Measurements from ENCODE around the gene TEKTIP1.

The TEKTIP1 gene

DNA sequence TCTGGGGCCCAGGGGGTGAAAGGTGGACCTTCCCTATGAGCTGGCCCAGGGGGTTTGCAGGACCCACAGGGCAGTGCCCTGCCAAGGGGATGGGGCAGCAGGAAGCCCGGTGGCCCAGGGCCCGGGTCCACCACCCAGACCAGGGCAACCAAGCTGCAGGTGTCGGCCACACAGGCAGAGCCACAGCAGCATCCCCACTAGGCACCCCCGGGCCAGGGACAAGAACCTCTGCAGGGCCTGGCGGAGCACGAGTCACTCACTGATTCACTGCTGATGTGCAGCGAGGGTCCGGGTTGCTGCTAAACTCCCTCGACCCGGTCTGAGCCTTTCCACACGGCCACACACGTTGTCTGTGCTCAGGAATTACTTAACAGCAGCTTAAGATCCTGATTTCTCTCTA lies 24.0 kb upstream of the TEKTIP1 start:
- in situ Hi-C loops (cut with HindIII; ENCODE audit: low sequenced_read_pairs): no loop called here
- TF ChIP-seq, protein P1, sequence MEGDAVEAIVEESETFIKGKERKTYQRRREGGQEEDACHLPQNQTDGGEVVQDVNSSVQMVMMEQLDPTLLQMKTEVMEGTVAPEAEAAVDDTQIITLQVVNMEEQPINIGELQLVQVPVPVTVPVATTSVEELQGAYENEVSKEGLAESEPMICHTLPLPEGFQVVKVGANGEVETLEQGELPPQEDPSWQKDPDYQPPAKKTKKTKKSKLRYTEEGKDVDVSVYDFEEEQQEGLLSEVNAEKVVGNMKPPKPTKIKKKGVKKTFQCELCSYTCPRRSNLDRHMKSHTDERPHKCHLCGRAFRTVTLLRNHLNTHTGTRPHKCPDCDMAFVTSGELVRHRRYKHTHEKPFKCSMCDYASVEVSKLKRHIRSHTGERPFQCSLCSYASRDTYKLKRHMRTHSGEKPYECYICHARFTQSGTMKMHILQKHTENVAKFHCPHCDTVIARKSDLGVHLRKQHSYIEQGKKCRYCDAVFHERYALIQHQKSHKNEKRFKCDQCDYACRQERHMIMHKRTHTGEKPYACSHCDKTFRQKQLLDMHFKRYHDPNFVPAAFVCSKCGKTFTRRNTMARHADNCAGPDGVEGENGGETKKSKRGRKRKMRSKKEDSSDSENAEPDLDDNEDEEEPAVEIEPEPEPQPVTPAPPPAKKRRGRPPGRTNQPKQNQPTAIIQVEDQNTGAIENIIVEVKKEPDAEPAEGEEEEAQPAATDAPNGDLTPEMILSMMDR (IDR thresholded peaks at IDR 0.05; ENCODE audit: low read depth, low read length, missing control alignments): no peak
- DNase-seq (ENCODE audit: low read depth): no peak
- no peak overlapping the region for H3K4me3 ChIP-seq (ENCODE audit: low read depth, low read length)

DNA sequence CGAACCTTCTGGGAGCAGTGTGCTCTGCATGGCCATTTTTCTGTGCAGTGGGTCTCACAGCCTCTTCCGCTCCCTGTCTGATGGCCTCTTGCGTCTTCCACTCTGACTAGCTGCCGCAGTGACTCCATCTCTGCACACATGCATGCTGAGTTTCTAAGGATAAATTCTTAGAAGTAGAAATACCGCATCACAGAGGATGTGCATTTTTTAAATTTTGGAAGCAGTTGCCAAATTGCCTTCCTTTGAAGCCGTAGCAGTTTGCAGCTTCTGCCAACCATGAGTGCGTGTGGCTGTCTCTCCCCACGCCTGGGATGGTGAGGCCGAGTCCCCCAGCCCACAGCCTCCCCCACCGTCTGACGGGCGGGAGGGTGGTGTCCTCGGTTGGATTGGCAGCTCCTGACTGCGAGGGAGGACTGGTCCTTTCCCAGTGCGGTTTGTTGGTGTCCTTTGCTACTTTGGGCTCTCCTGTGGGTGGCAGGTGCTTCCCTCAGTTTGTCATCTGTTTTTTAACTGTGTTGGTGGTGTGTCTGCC lies 23.0 kb upstream of the TEKTIP1 start:
- in situ Hi-C loops (cut with HindIII; ENCODE audit: low sequenced_read_pairs): no loop called here

DNA sequence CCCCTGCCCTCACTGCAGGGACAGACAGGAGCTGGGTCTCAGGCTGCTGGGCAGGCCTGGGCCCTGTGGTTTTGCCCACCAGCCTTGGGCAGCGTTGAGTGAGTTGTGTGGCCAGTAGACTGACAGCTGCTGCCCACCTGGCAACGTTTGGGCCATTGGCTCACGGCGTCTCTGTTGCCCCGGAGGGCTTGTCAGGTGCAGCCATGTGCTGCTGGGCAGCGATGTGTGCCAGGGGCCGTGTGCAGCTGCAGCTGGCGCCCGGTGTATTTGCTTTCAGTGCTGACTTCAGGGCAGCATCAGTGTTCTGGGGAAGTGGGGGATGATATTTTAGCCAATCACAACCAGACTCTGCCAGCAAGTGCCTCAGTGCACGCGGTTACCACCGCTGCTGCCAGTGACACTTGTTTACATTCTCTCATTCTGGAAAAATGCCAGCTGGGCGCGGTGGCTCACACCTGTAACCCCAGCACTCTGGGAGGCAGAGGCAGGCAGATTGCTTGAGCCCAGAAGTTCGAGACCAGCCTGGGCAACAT lies 22.2 kb upstream of the TEKTIP1 start:
- in situ Hi-C loops (cut with HindIII; ENCODE audit: low sequenced_read_pairs): no loop called here
- DNase-seq (ENCODE audit: low read depth): no peak
- TF ChIP-seq, protein P1 (IDR thresholded peaks at IDR 0.05; ENCODE audit: low read depth, low read length, missing control alignments): no peak
- H3K4me3 ChIP-seq (ENCODE audit: low read depth, low read length): no peak overlapping the region

More for the DNA sequence above, 23.0 kb upstream of the TEKTIP1 start:
- H3K4me3 ChIP-seq (ENCODE audit: low read depth, low read length): no peak overlapping the region
- TF ChIP-seq, protein P1 (IDR thresholded peaks at IDR 0.05; ENCODE audit: low read depth, low read length, missing control alignments): no peak
- DNase-seq (ENCODE audit: low read depth): peak; percentile 28

DNA sequence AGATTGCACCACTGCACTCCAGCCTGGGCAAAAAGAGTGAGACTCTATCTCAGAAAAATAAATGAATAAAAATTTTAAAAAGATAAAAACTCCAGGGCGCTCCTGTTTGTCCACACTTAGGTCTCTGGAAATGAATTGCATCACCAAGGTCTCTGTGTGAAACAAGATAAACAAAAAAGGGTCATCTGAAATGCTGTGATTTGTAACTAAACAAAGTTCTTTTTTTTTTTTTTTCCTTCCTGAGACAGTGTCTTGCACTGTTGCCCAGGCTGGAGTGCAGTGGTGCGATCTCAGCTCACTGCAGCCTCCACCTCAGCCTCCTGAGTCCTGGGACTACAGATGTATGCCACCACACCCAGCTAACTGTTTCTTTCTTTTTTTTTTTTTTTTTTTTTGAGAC lies 21.3 kb upstream of the TEKTIP1 start:
- TF ChIP-seq, protein P1 (IDR thresholded peaks at IDR 0.05; ENCODE audit: low read depth, low read length, missing control alignments): no peak
- no peak for DNase-seq (ENCODE audit: low read depth)
- no peak overlapping the region for H3K4me3 ChIP-seq (ENCODE audit: low read depth, low read length)
- in situ Hi-C loops (cut with HindIII; ENCODE audit: low sequenced_read_pairs): no loop called here

DNA sequence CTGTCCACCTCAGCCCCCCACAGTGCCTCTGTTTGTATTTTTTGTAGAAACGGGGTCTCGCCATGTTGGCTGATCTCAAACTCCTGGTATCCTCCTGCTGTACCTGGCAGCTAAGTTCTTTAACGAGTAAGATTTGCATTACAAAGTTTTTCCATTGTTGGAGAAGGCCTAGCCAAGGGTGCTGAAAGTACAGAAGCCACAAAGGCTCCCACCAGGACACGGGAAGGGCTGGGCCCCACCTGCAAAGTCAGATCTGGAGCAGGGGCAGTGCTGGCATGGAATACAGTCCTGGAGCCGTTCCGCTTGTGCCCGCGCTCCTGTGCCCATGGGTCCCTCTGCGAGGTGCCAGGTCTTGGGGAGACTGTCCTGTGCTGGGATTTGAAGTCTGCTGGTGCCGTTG lies 20.7 kb upstream of the TEKTIP1 start:
- no peak overlapping the region for H3K4me3 ChIP-seq (ENCODE audit: low read depth, low read length)
- TF ChIP-seq, protein P1 (IDR thresholded peaks at IDR 0.05; ENCODE audit: low read depth, low read length, missing control alignments): no peak
- DNase-seq (ENCODE audit: low read depth): no peak
- in situ Hi-C loops (cut with HindIII; ENCODE audit: low sequenced_read_pairs): no loop called here

DNA sequence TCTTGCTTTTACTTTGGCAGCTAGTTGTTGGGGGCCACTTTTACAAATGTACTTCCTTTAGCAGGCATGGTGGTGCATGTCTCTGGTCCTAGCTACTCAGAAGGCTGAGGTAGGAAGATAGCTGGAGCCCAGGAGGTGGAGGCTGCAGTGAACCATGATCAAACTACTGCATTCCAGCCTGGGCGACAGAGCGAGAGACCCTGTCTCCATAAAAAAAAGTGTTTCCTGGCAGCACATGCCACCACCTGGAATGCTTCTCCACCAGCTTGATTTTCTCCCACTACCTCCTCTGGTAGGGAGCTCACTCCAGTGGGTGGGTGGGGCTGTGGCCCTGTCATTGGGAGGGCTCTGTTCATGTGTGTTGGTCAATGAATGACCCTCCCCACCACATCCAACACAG lies 20.3 kb upstream of the TEKTIP1 start:
- TF ChIP-seq, protein P1 (IDR thresholded peaks at IDR 0.05; ENCODE audit: low read depth, low read length, missing control alignments): no peak
- in situ Hi-C loops (cut with HindIII; ENCODE audit: low sequenced_read_pairs): no loop called here
- DNase-seq (ENCODE audit: low read depth): no peak
- H3K4me3 ChIP-seq (ENCODE audit: low read depth, low read length): no peak overlapping the region

Measured in astrocyte of the cerebellum (primary cell).